Activated naive CD4-positive, alpha-beta T cell treated with anti-CD3 and anti-CD28 coated beads, Interleukin-2, amount 50 U/mL, for 72 hours (primary cell): ENCODE data around the gene PPM1H. TPM values are rescaled to one million over a fixed set of nuclear protein-coding genes. Genes with fewer than 3 reads are reported as not detected.

ENCODE experiments used
- ATAC-seq, 2 donors: fragments of 150-1000 bp; cut with Tn5 transposase; 2 replicates each; pipeline ENCODE4 v1.10.0; 2021; ENCODE audit warnings: mild to moderate bottlenecking in 2 of 2, moderate library complexity in 2 of 2
- DNase-seq, 2 donors: peaks; one replicate each; pipeline ENCODE4 v3.0.0; 2021 to 2022; ENCODE audit warnings: low spot score in 2 of 2
- H3K27ac Mint-ChIP-seq, 2 donors: one replicate each; pipeline ENCODE4 v1.8.0; 2022; ENCODE audit warnings: mild to moderate bottlenecking in 2 of 2, mixed read lengths in 2 of 2
- H3K36me3 Mint-ChIP-seq, 2 donors: one replicate each; pipeline ENCODE4 v1.8.0; 2022; ENCODE audit warnings: mixed read lengths in 2 of 2
- H3K9me3 Mint-ChIP-seq, 2 donors: one replicate each; pipeline ENCODE4 v1.8.0; 2022; ENCODE audit warnings: mixed read lengths in 2 of 2
- total RNA-seq, 2 donors: library from RNA; stranded (reverse); gene quantifications; one replicate each; pipeline ENCODE4 v1.2.3, GENCODE V29; 2022

Gene PPM1H
- total RNA-seq, 2 donors from 2014 or later: 0.18 TPM; not detected in 1

DNA sequence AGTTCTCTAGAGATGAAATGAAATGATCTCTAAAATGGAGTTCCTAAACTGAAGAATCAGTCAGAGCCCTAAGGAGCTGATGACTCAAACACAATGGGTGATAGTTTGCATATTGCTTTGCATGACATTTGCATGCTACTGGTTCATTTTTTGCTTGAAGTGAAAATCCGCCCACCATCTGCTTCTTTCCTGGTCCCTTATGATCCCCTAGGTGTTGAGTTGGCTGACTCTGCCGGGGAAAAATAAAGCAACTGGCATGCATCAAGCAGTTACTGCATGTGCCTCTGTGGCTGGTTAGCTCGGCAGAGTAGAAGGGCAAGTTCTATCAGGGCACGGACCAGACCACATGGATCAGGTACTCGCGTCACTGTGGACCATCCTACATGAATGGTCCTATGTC is 151.1 kb downstream of the PPM1H start:
- no peaks in the 10 kb centered on the region for H3K36me3 Mint-ChIP-seq
- no peak overlapping the region for H3K27ac Mint-ChIP-seq
- DNase-seq (no peak), ATAC-seq (peak in 1 of 2 donors; percentile 30)
- no peaks in the 10 kb centered on the region for H3K9me3 Mint-ChIP-seq

DNA sequence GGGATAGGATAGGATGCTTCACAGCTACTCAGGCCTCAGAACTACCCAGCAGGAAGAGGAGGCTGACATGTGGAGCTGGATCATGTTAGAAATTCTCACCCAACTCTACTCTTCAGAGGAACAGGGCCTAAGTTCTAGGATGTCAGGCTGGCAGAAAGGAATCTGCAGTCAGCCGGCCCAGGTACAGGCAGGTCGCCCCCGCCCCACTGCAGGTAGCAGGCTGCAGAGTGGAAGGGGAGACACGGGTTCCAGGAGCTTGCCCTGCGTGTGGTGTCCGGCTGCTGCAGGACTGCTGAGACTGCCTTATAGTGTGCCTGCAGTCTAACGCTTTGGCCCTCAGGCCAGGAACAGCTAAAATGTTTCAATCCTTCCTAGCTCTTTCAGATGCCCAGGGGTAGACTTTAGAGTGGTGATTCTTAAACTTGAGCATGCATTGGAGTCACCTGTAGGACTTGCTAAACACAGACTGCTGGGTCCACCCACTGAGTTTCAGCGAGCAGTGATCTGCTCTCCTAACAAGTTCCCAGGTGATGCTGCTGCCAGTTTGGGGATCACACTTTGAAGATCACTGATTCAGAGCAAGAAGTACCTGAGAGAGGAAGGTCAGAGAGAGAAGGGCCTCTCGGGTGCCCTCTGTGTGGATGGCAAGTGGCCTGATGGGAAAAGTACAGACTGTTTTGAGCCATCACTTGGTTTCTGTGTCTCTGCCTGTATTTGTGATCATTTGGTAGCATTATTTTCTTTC is 153.6 kb downstream of the PPM1H start:
- Mint-ChIP-seq H3K27ac (no peak overlapping the region), H3K36me3 (no peaks in the 10 kb centered on the region), H3K9me3 (no peaks in the 10 kb centered on the region)
- no peak for ATAC-seq
- no peak for DNase-seq

DNA sequence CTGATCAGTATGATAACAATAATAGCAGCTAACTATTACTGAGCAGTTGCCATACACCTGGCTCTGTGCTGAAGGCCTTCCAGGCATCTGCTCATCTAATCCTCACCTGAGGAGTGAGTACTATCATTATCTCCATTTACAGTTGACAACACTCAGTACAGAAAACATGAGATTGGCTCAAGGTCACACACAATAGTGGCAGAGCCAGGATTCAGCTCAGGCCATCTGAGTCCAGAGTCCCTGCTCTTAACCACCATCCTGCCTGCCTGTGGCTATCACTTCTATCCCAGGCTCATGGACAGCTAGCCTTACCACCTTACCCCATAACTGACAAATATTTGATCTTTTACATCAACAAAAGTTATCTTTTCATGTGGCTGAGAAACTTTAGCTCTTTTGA is 155.5 kb downstream of the PPM1H start:
- ATAC-seq: no peak
- Mint-ChIP-seq H3K36me3 (no peaks in the 10 kb centered on the region), H3K9me3 (no peaks in the 10 kb centered on the region), H3K27ac (no peak overlapping the region)
- DNase-seq: no peak

DNA sequence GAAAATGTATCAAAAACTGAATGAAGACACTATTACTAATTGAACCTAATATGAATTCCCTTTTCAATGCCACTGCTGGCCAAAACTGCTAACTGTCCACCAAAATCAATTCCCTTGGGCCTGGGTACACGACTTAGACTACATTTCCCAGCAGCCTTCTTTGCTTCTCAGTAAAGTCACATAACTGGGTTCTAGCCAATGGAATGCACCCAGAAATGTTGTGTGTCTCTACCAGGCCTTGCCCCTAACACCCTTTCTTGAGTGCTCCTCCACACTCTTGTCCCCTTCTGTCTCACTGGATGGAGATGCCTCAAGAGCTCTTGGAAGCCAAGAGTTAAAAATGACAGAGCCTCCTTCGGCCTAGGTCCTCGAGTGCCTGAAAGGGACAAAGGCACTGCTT is 156.8 kb downstream of the PPM1H start:
- no peaks in the 10 kb centered on the region for H3K36me3 Mint-ChIP-seq
- H3K9me3 Mint-ChIP-seq: no peaks in the 10 kb centered on the region
- H3K27ac Mint-ChIP-seq: no peak overlapping the region

DNA sequence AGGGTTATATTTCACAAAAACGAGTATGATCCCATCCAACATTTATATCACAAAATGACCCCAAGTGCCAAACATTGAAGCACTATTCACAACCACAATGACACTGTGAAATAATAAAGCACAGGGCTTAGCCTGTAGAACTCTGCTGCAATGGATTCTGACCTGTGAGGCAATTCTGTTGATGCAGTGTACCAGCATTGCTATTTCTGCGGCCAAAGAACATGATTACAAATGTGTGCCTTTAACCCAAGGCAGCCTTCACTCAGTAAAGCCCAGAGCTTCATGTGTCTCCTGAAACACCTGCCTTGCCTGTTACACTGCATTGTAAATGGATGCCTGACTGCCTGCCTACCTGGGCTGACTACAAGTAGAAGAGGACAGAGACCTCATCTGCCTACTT is 158.0 kb downstream of the PPM1H start:
- DNase-seq (no peak), ATAC-seq (no peak)
- Mint-ChIP-seq H3K9me3 (no peaks in the 10 kb centered on the region), H3K27ac (no peak overlapping the region), H3K36me3 (no peaks in the 10 kb centered on the region)

More for the DNA sequence above, 156.8 kb downstream of the PPM1H start:
- no peak for ATAC-seq
- no peak for DNase-seq

DNA sequence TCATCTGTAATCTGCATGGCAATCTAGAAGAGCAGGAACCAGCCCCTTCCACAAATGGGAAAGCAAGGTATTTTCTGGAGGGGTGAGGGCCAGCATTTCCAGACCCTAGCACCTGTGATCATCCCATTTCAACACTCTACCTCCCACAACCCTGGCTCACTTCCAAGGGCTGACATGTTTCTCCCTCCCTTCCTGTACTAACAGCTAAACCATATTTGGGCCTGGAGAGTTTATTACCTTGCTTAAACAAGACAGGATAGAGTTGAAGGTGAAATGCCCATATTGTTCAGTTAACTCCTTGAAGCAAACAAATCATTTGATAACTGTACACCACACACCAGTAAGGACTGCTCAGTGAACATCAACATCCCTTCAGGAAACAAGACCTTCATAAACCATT is 158.4 kb downstream of the PPM1H start:
- Mint-ChIP-seq H3K9me3 (no peaks in the 10 kb centered on the region), H3K36me3 (no peaks in the 10 kb centered on the region), H3K27ac (no peak overlapping the region)
- ATAC-seq: no peak
- no peak for DNase-seq

DNA sequence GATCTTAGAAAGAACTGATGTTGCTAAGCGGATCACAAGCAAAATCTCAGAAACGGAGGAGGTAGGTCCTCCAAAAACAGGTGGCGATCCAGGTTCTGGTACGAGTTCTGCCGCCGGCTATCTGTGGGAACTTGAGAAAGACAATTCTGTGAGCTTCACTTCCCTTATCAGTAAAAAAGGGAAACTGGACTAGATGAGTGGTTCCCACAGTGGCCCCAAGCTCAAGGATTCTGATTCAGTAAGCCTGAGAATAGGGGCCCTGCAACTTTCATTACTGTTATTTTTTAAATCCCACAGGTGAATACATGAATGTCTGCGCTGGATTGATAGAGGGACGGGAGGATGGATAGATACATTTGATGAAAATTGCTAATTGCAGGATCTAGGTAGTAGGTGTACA is 160.2 kb downstream of the PPM1H start:
- Mint-ChIP-seq H3K9me3 (no peaks in the 10 kb centered on the region), H3K27ac (no peak overlapping the region), H3K36me3 (no peaks in the 10 kb centered on the region)
- ATAC-seq (no peak), DNase-seq (no peak)

DNA sequence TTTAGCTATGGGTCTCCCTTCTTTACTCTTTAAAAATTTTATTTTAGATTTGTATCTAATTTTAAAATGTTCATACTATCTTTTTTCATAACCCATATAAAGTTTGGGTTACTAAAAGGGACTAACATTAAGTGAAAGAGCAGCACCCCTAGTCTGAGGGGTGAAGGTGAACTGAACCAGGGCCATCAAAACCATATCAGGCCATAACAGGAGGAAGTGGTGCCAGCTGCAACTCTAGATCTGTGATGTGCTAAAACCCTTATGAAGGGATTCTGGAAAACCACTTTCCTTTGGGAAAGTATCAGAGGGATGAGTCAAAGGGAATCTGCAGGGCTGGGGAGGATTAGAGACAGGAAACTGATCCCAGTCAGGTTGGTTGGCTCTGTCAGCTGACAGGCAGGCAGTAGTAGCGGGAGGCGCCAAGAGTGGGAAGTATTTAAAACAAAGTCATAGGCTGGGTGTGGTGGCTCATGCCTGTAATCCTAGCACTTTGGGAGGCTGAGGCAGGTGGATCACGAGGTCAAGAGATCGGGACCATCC is 162.5 kb downstream of the PPM1H start:
- DNase-seq (no peak), ATAC-seq (no peak)
- Mint-ChIP-seq H3K36me3 (no peaks in the 10 kb centered on the region), H3K27ac (no peak overlapping the region), H3K9me3 (no peaks in the 10 kb centered on the region)

DNA sequence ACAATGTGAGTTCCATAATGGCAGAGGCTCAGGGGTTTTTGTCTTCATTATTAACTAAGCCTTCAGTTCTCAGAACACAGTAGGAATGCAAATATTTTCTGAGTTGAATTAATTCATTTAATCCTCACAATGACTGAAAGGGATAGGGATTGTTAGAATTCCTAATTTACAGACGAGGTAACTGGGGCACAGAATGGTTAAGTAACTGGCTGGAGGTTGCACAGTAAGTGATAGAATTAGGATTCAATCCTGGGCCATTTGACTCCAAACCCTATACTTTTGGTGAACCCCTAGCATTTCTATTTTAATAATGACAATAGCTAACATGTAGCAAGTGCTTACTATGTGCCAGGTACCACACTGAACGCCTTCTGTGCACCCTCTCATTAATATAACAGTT is 163.1 kb downstream of the PPM1H start:
- no peaks in the 10 kb centered on the region for H3K9me3 Mint-ChIP-seq
- H3K27ac Mint-ChIP-seq: no peak overlapping the region
- DNase-seq: no peak
- no peaks in the 10 kb centered on the region for H3K36me3 Mint-ChIP-seq
- ATAC-seq: no peak

DNA sequence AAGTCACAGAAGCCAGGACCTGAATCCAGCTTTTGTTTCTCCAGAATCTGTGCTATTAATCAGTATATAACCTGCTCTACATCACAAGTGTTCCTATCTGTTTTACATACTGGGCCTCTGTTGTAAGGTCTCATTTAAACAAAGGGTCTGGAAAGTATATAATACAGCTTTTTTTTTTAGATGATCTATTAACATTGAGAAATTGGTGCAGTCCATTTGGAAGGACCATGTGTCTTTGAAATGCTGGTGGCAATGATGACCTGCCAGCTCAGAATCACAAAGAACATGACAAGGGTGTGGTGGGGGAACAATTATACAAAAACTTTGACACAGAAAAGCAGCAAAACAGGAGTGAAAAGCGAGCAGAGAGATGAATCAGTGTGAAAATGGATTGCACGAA is 164.6 kb downstream of the PPM1H start:
- Mint-ChIP-seq H3K27ac (no peak overlapping the region), H3K9me3 (no peaks in the 10 kb centered on the region), H3K36me3 (no peaks in the 10 kb centered on the region)
- DNase-seq: no peak
- ATAC-seq: no peak

DNA sequence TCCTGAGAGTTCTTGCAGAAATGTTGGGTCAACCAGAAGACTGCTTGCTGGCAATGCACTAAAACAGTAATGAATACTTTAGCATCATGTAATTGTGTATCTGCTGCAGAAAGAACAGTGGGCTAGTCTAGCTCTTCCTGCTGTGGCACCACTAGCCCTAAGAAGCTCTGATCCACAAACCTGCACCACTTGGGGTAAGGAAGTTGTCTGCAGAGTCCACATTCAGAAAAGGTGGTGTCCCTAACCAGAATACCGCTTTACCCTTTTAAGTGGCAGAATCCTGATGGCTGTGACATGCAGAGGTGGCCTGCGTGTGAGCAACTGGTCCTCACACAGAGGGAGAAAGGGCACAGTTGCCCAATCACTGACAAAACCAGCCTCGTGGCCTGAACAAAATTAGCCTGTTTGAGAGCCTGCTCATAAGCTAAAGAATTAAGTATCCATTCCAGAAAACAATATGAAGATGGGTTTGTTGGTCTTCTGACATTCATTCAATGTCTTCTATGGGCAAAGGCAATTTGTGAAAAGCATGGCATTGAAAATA is 165.8 kb downstream of the PPM1H start:
- H3K9me3 Mint-ChIP-seq: no peaks in the 10 kb centered on the region
- ATAC-seq (peak in 1 of 2 donors; percentile 26), DNase-seq (no peak)
- H3K27ac Mint-ChIP-seq: no peak overlapping the region
- no peaks in the 10 kb centered on the region for H3K36me3 Mint-ChIP-seq

DNA sequence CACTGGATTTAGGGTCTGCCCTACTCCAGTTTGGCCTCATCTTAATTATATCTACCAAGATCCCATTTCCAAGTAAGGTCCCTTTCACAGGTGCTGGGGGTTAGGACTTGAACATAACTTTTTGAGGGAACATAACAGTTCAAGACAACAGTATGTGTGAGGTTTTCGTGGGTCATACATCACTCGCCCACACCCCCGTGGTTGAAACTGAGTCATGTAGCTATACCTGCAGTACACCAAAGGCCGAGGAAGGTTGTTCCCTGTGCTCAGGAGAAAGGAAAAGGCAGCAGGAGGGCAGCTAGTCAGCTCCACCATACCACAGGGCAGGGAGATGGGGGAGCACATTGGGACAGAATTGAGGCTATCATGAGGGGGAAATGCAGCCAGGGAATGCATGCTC is 167.0 kb downstream of the PPM1H start:
- DNase-seq (peak in 1 of 2 donors; percentile 22), ATAC-seq (peak; percentile 74 to 87)
- Mint-ChIP-seq H3K36me3 (no peaks in the 10 kb centered on the region), H3K9me3 (no peaks in the 10 kb centered on the region), H3K27ac (no peak overlapping the region)

DNA sequence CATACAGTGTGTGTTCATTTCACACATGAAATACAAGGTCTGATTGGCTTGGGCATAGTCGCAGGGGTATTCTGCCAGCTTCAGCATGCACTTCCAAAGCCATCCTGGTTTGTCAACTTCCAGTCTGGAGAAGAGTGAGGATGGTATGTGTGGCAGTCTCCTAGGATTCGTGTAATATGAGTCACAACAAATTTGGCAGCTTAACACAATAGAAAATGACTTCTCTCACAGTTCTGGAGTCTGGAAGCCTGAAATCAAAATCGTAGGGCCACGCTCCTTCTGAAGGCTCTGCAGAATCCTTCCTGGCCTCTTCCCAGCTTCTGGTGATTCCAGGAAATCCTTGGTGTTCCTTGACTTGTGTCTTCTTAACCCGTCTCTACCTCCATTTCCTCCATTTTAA is 167.5 kb downstream of the PPM1H start:
- DNase-seq (no peak), ATAC-seq (no peak)
- H3K9me3 Mint-ChIP-seq: no peaks in the 10 kb centered on the region
- no peak overlapping the region for H3K27ac Mint-ChIP-seq
- H3K36me3 Mint-ChIP-seq: no peaks in the 10 kb centered on the region

DNA sequence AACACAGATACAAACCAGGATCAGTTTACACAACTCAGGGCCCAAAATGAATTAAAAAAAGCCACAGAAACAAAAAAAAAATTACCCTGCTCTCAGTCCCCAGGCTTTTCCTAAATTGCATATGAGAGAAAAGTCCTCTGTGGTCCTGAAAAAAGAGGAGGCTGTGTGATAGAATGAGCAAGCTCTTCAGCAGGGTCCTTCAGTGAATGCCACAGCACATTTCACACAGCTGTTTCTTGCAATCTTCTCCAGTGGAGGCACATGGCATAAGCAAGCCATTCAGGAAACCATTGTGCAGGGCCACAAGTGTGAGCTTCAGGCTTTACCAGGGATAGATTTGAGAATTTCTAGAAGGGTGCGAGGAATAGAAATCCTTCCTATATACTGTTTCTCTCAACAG is 168.5 kb downstream of the PPM1H start:
- DNase-seq (no peak), ATAC-seq (no peak)
- Mint-ChIP-seq H3K36me3 (no peaks in the 10 kb centered on the region), H3K9me3 (no peaks in the 10 kb centered on the region), H3K27ac (no peak overlapping the region)

DNA sequence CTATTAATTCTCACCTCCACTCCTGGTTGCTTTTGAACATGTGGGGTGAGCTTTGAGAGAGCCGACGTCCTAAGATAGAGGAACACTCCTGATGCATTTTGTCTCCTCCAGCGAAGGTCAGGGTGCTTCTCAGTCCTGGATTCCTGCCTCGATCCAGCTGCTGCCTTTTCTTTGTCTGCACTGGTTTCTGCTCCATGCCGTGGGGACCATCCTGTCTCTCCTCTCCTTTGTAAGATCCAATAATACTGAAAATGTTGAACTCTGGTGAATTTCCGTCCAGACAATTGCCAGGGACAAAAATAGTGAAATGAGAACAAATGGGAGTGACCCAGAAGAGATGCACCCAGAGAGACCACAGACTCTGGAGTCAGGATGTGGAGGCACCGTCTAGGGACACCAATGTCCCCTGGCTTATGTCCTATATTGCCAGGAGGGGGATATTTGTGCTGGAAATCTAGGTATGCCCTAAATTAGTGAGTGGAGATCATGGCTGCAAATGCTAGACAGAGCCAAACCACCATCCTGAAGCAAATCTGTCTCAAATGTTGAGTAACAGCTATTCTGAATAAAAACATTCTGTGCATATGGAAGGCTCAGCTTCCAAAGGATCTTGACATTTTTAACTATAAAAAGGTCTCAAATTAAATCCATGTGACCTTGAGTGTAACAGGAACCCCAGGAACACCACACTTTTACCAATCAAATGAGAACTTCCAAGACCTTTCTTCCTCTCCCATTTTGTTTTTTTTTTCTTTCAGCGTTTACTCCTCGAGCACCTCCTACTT is 170.9 kb downstream of the PPM1H start:
- ATAC-seq: no peak
- Mint-ChIP-seq H3K36me3 (no peaks in the 10 kb centered on the region), H3K27ac (peak overlapping the region in 1 of 2 donors; percentile 15), H3K9me3 (no peaks in the 10 kb centered on the region)
- no peak for DNase-seq

DNA sequence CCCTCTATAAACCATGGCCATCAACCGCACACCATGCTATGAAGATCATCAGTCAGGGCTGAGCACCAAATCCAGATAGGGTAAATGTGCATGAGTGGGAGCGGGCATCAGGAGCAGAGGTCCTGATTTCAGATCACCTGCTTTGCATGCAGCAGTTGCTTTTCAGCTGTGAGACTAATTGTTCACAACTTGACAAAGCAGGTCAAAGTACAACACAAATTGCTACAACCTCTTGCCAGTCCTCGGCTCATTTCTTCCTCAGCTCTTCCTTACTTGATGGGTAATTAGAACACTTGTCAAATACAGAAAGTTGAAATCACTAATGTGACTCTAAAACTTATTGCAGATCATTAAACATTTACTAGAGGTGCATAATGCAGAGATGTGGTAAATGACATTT is 171.6 kb downstream of the PPM1H start:
- Mint-ChIP-seq H3K9me3 (no peaks in the 10 kb centered on the region), H3K27ac (no peak overlapping the region), H3K36me3 (no peaks in the 10 kb centered on the region)
- DNase-seq: no peak
- ATAC-seq: no peak

DNA sequence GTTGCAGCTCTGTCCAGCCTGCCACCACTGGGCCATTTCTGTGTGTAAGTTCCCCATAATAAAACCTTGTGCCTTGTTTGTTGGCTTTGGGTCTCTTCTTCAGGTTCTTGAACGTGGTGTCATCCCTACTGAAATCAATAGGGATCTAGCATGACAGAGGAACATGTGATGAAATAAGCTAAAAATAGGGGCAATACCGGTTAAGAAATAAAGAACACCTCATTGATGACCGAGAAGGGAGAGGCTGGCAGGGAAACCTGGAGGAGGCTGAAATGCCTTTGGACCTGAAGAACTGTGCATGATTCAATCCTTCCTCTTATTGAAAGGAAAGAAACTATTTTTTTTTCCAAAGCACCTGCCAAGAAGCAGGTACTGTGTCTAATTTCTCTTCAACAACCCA is 172.3 kb downstream of the PPM1H start:
- no peaks in the 10 kb centered on the region for H3K36me3 Mint-ChIP-seq
- no peak for DNase-seq
- no peak for ATAC-seq
- no peak overlapping the region for H3K27ac Mint-ChIP-seq
- no peaks in the 10 kb centered on the region for H3K9me3 Mint-ChIP-seq
